T-helper 1 cell treated with Interleukin-12 subunit alpha and Interleukin-12 subunit beta and Interleukin-4 antibody, amounts not matched to agents 30 μg/mL and 1 μg/mL, for 36 hours (primary cell): Measurements from ENCODE around the gene SIGLEC8.

Experiments
- H3K27ac Mint-ChIP-seq: one replicate; pipeline ENCODE4 v1.8.0; 2021; ENCODE audit warnings: mild to moderate bottlenecking, mixed read lengths
- H3K27me3 Mint-ChIP-seq: one replicate; pipeline ENCODE4 v1.8.0; 2021; ENCODE audit warnings: low read depth, mixed read lengths
- H3K36me3 Mint-ChIP-seq: one replicate; pipeline ENCODE4 v1.8.0; 2021; ENCODE audit warnings: low read depth, mixed read lengths
- H3K4me1 Mint-ChIP-seq: one replicate; pipeline ENCODE4 v1.8.0; 2021; ENCODE audit warnings: low read depth, mixed read lengths
- H3K4me3 Mint-ChIP-seq: one replicate; pipeline ENCODE4 v1.8.0; 2021; ENCODE audit warnings: mild to moderate bottlenecking, moderate library complexity, mixed read lengths
- H3K9me3 Mint-ChIP-seq: one replicate; pipeline ENCODE4 v1.8.0; 2021; ENCODE audit warnings: mixed read lengths

Gene SIGLEC8

GRCh38 chr19:51480590-51480989 is 22.3 kb upstream of the SIGLEC8 start:
- no peaks in the 10 kb centered on the region for H3K9me3 Mint-ChIP-seq

GRCh38 chr19:51479531-51480331 is 21.5 kb upstream of the SIGLEC8 start:
- Mint-ChIP-seq H3K36me3 (no peaks in the 10 kb centered on the region), H3K4me3 (no peak overlapping the region), H3K9me3 (no peaks in the 10 kb centered on the region), H3K27ac (no peak overlapping the region), H3K4me1 (no peaks in the 10 kb centered on the region), H3K27me3 (peaks cover 4% of the 10 kb centered on the region)

More at GRCh38 chr19:51480590-51480989, 22.3 kb upstream of the SIGLEC8 start:
- no peak overlapping the region for H3K27ac Mint-ChIP-seq
- H3K36me3 Mint-ChIP-seq = no peaks in the 10 kb centered on the region
- no peaks in the 10 kb centered on the region for H3K4me1 Mint-ChIP-seq
- no peak overlapping the region for H3K4me3 Mint-ChIP-seq
- H3K27me3 Mint-ChIP-seq = peaks cover 3% of the 10 kb centered on the region

- Mint-ChIP-seq H3K4me1 (no peaks in the 10 kb centered on the region), H3K9me3 (no peaks in the 10 kb centered on the region), H3K27me3 (peaks cover 9% of the 10 kb centered on the region), H3K4me3 (no peak within 1 kb of the TSS), H3K36me3 (no peaks in the 10 kb centered on the region), H3K27ac (no peak within 1 kb of the TSS)
Measured at GRCh38 chr19:51478381-51479234, 20.4 kb upstream of the SIGLEC8 start, which contains the start of gene CEACAM18. Gene CEACAM18, plus strand, starts transcription at chr19:51478539.

GRCh38 chr19:51477344-51477743 is 19.1 kb upstream of the SIGLEC8 start:
- Mint-ChIP-seq H3K27ac (no peak overlapping the region), H3K9me3 (no peaks in the 10 kb centered on the region), H3K27me3 (peaks cover 18% of the 10 kb centered on the region), H3K4me1 (no peaks in the 10 kb centered on the region), H3K36me3 (no peaks in the 10 kb centered on the region), H3K4me3 (no peak overlapping the region)

- Mint-ChIP-seq H3K9me3 (no peaks in the 10 kb centered on the region), H3K4me3 (no peak overlapping the region), H3K36me3 (no peaks in the 10 kb centered on the region), H3K4me1 (no peaks in the 10 kb centered on the region), H3K27me3 (peaks cover 20% of the 10 kb centered on the region), H3K27ac (no peak overlapping the region)
Measured at GRCh38 chr19:51476164-51476563, 17.9 kb upstream of the SIGLEC8 start.

- H3K4me1 Mint-ChIP-seq = peaks cover 6% of the 10 kb centered on the region
- peaks cover 29% of the 10 kb centered on the region for H3K27me3 Mint-ChIP-seq
- H3K36me3 Mint-ChIP-seq = peaks cover 3% of the 10 kb centered on the region
- no peak overlapping the region for H3K4me3 Mint-ChIP-seq
- no peaks in the 10 kb centered on the region for H3K9me3 Mint-ChIP-seq
- H3K27ac Mint-ChIP-seq = no peak overlapping the region
Measured at GRCh38 chr19:51473009-51473707, 14.9 kb upstream of the SIGLEC8 start.

GRCh38 chr19:51472607-51473006 is 14.4 kb upstream of the SIGLEC8 start:
- Mint-ChIP-seq H3K4me1 (peaks cover 12% of the 10 kb centered on the region), H3K27me3 (peaks cover 35% of the 10 kb centered on the region), H3K4me3 (no peak overlapping the region), H3K36me3 (peaks cover 3% of the 10 kb centered on the region), H3K9me3 (no peaks in the 10 kb centered on the region), H3K27ac (no peak overlapping the region)

GRCh38 chr19:51471527-51471926 is 13.3 kb upstream of the SIGLEC8 start:
- H3K27ac Mint-ChIP-seq = no peak overlapping the region
- H3K4me3 Mint-ChIP-seq = no peak overlapping the region
- H3K9me3 Mint-ChIP-seq = no peaks in the 10 kb centered on the region
- peaks cover 42% of the 10 kb centered on the region for H3K27me3 Mint-ChIP-seq
- H3K36me3 Mint-ChIP-seq = peaks cover 3% of the 10 kb centered on the region
- H3K4me1 Mint-ChIP-seq = peaks cover 15% of the 10 kb centered on the region

GRCh38 chr19:51470966-51471365 is 12.7 kb upstream of the SIGLEC8 start:
- peaks cover 15% of the 10 kb centered on the region for H3K4me1 Mint-ChIP-seq
- H3K27ac Mint-ChIP-seq = no peak overlapping the region
- H3K9me3 Mint-ChIP-seq = no peaks in the 10 kb centered on the region
- peaks cover 48% of the 10 kb centered on the region for H3K27me3 Mint-ChIP-seq
- peaks cover 3% of the 10 kb centered on the region for H3K36me3 Mint-ChIP-seq
- no peak overlapping the region for H3K4me3 Mint-ChIP-seq

GRCh38 chr19:51469629-51470028 is 11.4 kb upstream of the SIGLEC8 start:
- Mint-ChIP-seq H3K9me3 (no peaks in the 10 kb centered on the region), H3K27ac (no peak overlapping the region), H3K27me3 (peaks cover 57% of the 10 kb centered on the region), H3K4me1 (peaks cover 15% of the 10 kb centered on the region), H3K36me3 (peaks cover 3% of the 10 kb centered on the region), H3K4me3 (no peak overlapping the region)

GRCh38 chr19:51469162-51469561 is 10.9 kb upstream of the SIGLEC8 start:
- Mint-ChIP-seq H3K9me3 (no peaks in the 10 kb centered on the region), H3K4me3 (no peak overlapping the region), H3K36me3 (peaks cover 3% of the 10 kb centered on the region)

GRCh38 chr19:51468545-51468920 is 10.3 kb upstream of the SIGLEC8 start:
- H3K27ac Mint-ChIP-seq = no peak overlapping the region
- no peaks in the 10 kb centered on the region for H3K9me3 Mint-ChIP-seq
- peaks cover 16% of the 10 kb centered on the region for H3K4me1 Mint-ChIP-seq
- H3K4me3 Mint-ChIP-seq = no peak overlapping the region
- H3K36me3 Mint-ChIP-seq = peaks cover 3% of the 10 kb centered on the region
- peaks cover 59% of the 10 kb centered on the region for H3K27me3 Mint-ChIP-seq

More at GRCh38 chr19:51469162-51469561, 10.9 kb upstream of the SIGLEC8 start:
- Mint-ChIP-seq H3K27ac (no peak overlapping the region), H3K4me1 (peaks cover 16% of the 10 kb centered on the region), H3K27me3 (peaks cover 56% of the 10 kb centered on the region)

GRCh38 chr19:51467864-51468544 is 9.8 kb upstream of the SIGLEC8 start:
- peaks cover 3% of the 10 kb centered on the region for H3K36me3 Mint-ChIP-seq
- no peak overlapping the region for H3K27ac Mint-ChIP-seq
- H3K4me3 Mint-ChIP-seq = no peak overlapping the region
- H3K4me1 Mint-ChIP-seq = peaks cover 16% of the 10 kb centered on the region
- peaks cover 62% of the 10 kb centered on the region for H3K27me3 Mint-ChIP-seq
- no peaks in the 10 kb centered on the region for H3K9me3 Mint-ChIP-seq

GRCh38 chr19:51466723-51467122 is 8.5 kb upstream of the SIGLEC8 start:
- Mint-ChIP-seq H3K27me3 (peaks cover 61% of the 10 kb centered on the region), H3K36me3 (peaks cover 3% of the 10 kb centered on the region), H3K4me3 (no peak overlapping the region), H3K9me3 (no peaks in the 10 kb centered on the region), H3K4me1 (peaks cover 16% of the 10 kb centered on the region), H3K27ac (no peak overlapping the region)
